Superior temporal gyrus (tissue), 1 donor: Measurements from ENCODE around the gene ARHGAP31.
"Not testable (repeated sequence)": the region's sequence is repeated elsewhere in the genome, so short reads cannot be mapped to it uniquely, and the experiment has no call there.

Experiments
- DNase-seq: peaks from one replicate; pipeline ENCODE4 v3.0.0-alpha.2; 2016; ENCODE audit errors: extremely low spot score

Gene ARHGAP31

GRCh38 chr3:119350114-119350513 lies 55.9 kb downstream of the ARHGAP31 start:
- DNase-seq = no peak

GRCh38 chr3:119351581-119351980 lies 57.4 kb downstream of the ARHGAP31 start:
- DNase-seq = no peak

GRCh38 chr3:119352034-119352609 lies 57.9 kb downstream of the ARHGAP31 start:
- DNase-seq = no peak

GRCh38 chr3:119352863-119353527 lies 58.8 kb downstream of the ARHGAP31 start:
- no peak for DNase-seq

- DNase-seq = not testable (repeated sequence)
These were observed 61.4 kb downstream of the ARHGAP31 start for GRCh38 chr3:119355608-119356007.

GRCh38 chr3:119356646-119357045 lies 62.5 kb downstream of the ARHGAP31 start:
- no peak for DNase-seq

- DNase-seq = no peak
These were observed 63.0 kb downstream of the ARHGAP31 start for GRCh38 chr3:119357190-119357589.

- no peak for DNase-seq
These were observed 65.5 kb downstream of the ARHGAP31 start for GRCh38 chr3:119359476-119360326.

GRCh38 chr3:119360736-119361462 lies 66.7 kb downstream of the ARHGAP31 start:
- no peak for DNase-seq

GRCh38 chr3:119362010-119362409 lies 67.8 kb downstream of the ARHGAP31 start:
- DNase-seq = no peak

- no peak for DNase-seq
These were observed 69.0 kb downstream of the ARHGAP31 start for GRCh38 chr3:119362940-119363725.

- no peak for DNase-seq
These were observed 70.2 kb downstream of the ARHGAP31 start for GRCh38 chr3:119364401-119364800.

GRCh38 chr3:119365418-119365817 lies 71.2 kb downstream of the ARHGAP31 start:
- DNase-seq = no peak

- DNase-seq = no peak
These were observed 72.8 kb downstream of the ARHGAP31 start for GRCh38 chr3:119367000-119367399.

GRCh38 chr3:119368298-119368697 lies 74.1 kb downstream of the ARHGAP31 start:
- DNase-seq = no peak

GRCh38 chr3:119371786-119372185 lies 77.6 kb downstream of the ARHGAP31 start:
- not testable (repeated sequence) for DNase-seq

GRCh38 chr3:119375106-119375505 lies 80.9 kb downstream of the ARHGAP31 start:
- DNase-seq = no peak

- DNase-seq = no peak
These were observed 81.3 kb downstream of the ARHGAP31 start for GRCh38 chr3:119375510-119375909.

GRCh38 chr3:119376758-119377157 lies 82.6 kb downstream of the ARHGAP31 start:
- DNase-seq = no peak

- no peak for DNase-seq
These were observed 84.1 kb downstream of the ARHGAP31 start for GRCh38 chr3:119378259-119378803.

- no peak for DNase-seq
These were observed 86.5 kb downstream of the ARHGAP31 start for GRCh38 chr3:119380697-119381096.
